Activated T-helper 17 cell treated with anti-CD3 and anti-CD28 coated beads, Interleukin-2, amount 50 U/mL, for 72 hours (primary cell): ENCODE results near the gene BOD1L1. TPM values are rescaled to one million over a fixed set of nuclear protein-coding genes. Genes with fewer than 3 reads are reported as not detected.

Source experiments
- ATAC-seq: fragments of 150-1000 bp; cut with Tn5 transposase; replicated peaks from 2 replicates; pipeline ENCODE4 v1.10.0; 2021; ENCODE audit warnings: mild to moderate bottlenecking, moderate library complexity
- H3K27ac Mint-ChIP-seq: one replicate; pipeline ENCODE4 v1.8.0; 2022; ENCODE audit warnings: mixed read lengths
- H3K27me3 Mint-ChIP-seq: one replicate; pipeline ENCODE4 v1.8.0; 2022; ENCODE audit warnings: mixed read lengths
- H3K36me3 Mint-ChIP-seq: one replicate; pipeline ENCODE4 v1.8.0; 2022; ENCODE audit warnings: low read depth, mild to moderate bottlenecking, mixed read lengths
- H3K4me1 Mint-ChIP-seq: one replicate; pipeline ENCODE4 v1.8.0; 2022; ENCODE audit warnings: mixed read lengths
- H3K4me3 Mint-ChIP-seq: one replicate; pipeline ENCODE4 v1.8.0; 2022; ENCODE audit warnings: mild to moderate bottlenecking, mixed read lengths
- H3K9me3 Mint-ChIP-seq: one replicate; pipeline ENCODE4 v1.8.0; 2022; ENCODE audit warnings: mixed read lengths
- total RNA-seq, 2 donors: library from RNA; stranded (reverse); gene quantifications; one replicate each; pipeline ENCODE4 v1.2.3, GENCODE V29; 2022

The BOD1L1 gene
- 10 to 100 TPM; 34.6 to 40.9 TPM for total RNA-seq

DNA sequence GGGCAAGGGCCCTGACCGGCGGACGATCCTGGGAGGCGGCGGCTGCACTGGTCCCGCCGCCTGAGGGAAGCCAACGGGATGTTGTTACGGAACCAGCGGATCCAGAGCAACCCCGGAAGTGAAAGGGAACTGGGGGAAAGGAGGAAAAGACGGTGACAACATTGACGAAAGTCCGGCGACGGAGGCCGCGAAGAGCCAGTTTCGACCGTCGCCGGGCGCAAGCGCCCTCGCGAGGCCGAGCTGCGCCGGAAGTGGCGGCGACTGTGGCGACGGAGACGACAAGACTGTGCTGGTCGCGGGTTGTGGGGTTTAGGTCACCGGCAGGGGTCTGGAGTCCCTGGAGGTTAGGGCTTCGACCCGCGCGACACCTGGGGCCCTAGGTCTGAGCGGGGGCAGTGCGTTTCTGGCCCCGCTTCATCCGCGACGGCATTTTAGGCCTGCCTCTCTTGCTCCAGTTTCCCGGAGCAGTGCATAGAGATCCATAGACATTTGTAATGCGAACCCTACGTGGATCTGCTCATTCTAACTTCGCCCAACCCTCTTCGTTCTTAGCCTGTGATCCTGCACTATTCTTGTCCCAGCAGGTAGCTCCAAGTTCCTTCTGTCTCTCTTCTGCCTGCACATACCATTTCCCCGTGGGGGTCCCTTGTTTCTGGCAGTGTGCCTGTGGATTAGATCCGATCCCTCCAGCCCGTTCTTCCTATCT is at the start of gene BOD1L1:
BOD1L1 (minus strand) TSS at position 120 of the 706 bp plus-strand sequence. CDS start 138 bp downstream, outside the sequence.
- peaks cover 26% of the 10 kb centered on the region for H3K36me3 Mint-ChIP-seq
- peak within 1 kb of the TSS; percentile 97 for H3K27ac Mint-ChIP-seq
- H3K4me1 Mint-ChIP-seq, result peaks cover 29% of the 10 kb centered on the region
- peak; percentile 90 for ATAC-seq
- no peaks in the 10 kb centered on the region for H3K9me3 Mint-ChIP-seq
- H3K4me3 Mint-ChIP-seq, result peak within 1 kb of the TSS; percentile 91
- no peaks in the 10 kb centered on the region for H3K27me3 Mint-ChIP-seq

DNA sequence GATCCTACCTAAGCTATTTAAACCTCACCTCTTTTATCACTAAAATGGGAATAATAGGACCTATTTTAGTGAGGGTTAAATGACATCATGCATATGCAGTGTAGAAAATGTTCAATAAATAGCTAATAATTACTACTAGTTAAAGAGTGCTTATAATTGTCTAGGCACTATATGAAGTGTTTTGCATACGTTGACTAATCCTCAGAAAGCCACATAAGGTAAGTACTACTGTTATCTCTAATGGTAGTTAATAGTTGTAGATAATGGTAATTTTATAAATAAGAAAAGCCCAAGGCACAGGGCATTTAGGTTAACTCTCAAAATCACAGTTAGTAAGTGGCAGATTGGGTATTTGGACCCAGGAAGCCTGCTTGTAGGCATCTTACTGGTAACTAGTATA is 47.4 kb upstream of the BOD1L1 start:
- Mint-ChIP-seq H3K4me3 (no peak overlapping the region), H3K27me3 (peaks cover 18% of the 10 kb centered on the region), H3K27ac (no peak overlapping the region), H3K36me3 (no peaks in the 10 kb centered on the region), H3K4me1 (no peaks in the 10 kb centered on the region), H3K9me3 (peaks cover 18% of the 10 kb centered on the region)
- no peak for ATAC-seq

DNA sequence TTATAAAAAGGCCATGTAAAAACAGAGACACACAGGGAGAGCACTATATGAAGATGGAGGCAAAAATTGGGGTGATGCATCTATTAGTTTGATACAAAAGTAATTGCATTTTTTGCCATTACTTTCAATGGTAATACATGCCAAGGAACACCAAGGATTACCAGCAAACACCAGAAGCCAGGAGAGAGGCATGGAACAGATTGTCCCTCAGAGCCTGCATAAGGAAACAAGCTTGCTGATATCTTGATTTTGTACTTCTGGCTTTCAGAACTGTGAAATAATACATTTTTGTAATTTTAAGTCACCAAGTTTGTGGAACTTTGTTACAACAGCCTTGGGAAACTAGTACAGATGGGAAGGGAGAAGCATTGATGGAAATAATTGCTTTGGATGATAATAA is 45.6 kb upstream of the BOD1L1 start:
- H3K4me3 Mint-ChIP-seq, result no peak overlapping the region
- H3K27ac Mint-ChIP-seq, result no peak overlapping the region
- no peaks in the 10 kb centered on the region for H3K4me1 Mint-ChIP-seq
- no peak for ATAC-seq
- H3K9me3 Mint-ChIP-seq, result peaks cover 5% of the 10 kb centered on the region
- no peaks in the 10 kb centered on the region for H3K36me3 Mint-ChIP-seq
- peaks cover 22% of the 10 kb centered on the region for H3K27me3 Mint-ChIP-seq

DNA sequence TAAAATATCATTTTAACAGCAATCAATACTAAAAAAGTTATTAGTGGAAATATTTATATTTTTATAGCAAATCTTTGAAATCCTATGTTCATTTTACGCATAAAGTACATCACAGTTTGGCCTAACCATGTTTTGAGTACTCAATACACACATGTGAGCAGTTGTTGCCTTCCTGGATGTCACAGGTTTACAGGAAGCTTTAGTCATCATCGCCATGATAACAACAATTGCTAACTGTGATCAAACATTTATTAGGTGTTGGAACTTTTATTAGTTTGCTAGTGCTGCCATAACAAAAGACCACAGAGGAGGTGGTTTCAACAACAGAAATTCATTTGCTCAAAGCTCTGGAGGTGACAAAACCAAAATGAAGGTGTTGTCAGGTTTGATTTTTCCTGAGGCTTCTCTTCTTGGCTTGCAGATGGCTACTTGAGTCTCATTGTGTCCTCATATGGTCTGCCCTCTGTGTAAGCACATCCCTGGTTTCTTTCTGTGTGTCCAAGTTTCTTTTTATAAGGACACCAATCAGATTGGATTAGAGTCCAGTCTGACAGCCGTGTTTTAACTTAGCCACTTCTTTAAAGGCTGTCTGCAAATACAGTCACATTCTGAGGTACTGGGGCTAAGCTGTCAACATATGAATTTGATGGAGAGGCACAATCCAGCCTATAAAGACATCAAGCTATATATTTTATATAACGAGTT is 43.1 kb upstream of the BOD1L1 start:
- Mint-ChIP-seq H3K4me3 (no peak overlapping the region), H3K9me3 (no peaks in the 10 kb centered on the region), H3K27ac (no peak overlapping the region), H3K36me3 (no peaks in the 10 kb centered on the region), H3K4me1 (no peaks in the 10 kb centered on the region), H3K27me3 (peaks cover 28% of the 10 kb centered on the region)
- no peak for ATAC-seq

DNA sequence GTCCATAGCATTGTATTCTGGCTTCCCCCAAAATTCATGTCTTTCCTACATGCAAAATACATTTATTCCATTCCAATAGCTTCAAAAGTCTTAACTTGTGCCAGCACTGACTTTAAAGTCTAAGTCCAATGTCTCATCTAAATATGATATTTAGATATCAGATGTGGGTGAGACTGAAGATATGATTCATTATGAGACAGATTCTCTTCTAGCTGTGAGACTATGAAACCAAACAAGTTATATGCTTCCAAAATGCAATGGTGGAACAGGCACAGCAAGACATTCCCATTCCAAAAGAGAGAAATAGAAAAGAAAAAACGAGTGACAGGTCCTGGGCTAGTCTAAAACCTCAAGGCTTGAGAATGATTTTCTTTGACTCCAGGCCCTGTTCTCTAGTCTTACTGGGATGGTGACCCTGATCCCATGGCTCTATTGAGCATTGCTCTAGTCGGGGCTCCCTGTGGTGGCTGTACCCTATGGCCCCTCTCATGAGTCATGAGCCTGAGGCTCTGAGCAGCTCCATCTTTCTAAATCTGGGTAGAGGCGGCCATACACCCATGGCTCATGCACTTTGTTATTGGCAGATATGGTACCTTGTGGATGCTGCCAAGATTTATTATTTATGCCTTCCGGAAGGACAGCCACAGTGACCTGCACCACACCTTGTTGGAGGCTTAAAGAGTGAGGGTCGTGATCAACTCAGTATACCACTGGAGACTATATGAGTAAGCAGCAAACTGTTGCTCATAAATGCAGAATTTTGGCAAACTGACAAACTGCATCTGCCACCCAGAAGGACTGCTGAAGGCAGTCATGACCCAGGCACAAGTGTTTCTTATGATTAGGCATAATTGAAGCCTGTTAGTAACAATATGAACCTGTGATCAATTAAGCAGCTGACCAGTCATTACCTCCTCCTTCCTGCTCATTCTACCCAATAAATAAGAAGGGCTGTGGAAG is 38.5 kb upstream of the BOD1L1 start:
- Mint-ChIP-seq H3K36me3 (no peaks in the 10 kb centered on the region), H3K9me3 (no peaks in the 10 kb centered on the region), H3K4me3 (no peak overlapping the region), H3K27me3 (peaks cover 12% of the 10 kb centered on the region), H3K4me1 (no peaks in the 10 kb centered on the region), H3K27ac (no peak overlapping the region)
- ATAC-seq, result no peak

DNA sequence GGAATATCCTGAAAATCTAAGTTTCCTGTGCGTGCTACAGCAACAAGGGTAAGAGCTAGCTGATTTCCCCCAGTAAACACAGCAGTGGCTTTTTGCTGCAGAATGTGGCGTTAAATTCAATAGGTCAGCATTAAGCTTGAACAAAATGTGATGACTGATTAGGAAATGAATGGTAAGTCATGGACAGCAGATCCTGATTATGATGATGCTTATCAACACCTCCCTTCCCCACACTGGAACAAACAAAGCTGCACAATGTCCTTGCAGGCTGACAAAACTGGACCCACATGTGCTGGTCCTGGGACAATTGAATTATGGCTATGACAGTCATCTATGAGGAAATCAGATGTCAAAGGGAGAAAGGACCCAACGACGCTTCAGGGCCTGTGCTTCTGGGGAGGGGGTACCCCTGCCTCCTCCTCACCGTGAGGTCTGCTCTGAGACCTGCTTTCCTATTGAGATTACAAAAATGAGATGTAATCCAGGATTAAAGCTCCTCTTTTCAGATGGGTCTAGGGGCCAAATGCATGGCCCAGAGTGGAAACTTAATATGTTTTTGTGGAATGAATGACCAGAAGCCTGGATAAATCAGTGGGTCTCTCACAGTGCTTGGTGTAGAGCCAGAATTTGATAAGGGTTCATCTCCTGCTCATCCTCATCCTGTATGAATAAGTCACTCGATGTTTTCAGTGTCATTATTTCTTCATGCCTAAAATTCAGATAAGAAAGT is 32.0 kb upstream of the BOD1L1 start:
- no peaks in the 10 kb centered on the region for H3K36me3 Mint-ChIP-seq
- H3K4me3 Mint-ChIP-seq, result no peak overlapping the region
- no peak overlapping the region for H3K27ac Mint-ChIP-seq

DNA sequence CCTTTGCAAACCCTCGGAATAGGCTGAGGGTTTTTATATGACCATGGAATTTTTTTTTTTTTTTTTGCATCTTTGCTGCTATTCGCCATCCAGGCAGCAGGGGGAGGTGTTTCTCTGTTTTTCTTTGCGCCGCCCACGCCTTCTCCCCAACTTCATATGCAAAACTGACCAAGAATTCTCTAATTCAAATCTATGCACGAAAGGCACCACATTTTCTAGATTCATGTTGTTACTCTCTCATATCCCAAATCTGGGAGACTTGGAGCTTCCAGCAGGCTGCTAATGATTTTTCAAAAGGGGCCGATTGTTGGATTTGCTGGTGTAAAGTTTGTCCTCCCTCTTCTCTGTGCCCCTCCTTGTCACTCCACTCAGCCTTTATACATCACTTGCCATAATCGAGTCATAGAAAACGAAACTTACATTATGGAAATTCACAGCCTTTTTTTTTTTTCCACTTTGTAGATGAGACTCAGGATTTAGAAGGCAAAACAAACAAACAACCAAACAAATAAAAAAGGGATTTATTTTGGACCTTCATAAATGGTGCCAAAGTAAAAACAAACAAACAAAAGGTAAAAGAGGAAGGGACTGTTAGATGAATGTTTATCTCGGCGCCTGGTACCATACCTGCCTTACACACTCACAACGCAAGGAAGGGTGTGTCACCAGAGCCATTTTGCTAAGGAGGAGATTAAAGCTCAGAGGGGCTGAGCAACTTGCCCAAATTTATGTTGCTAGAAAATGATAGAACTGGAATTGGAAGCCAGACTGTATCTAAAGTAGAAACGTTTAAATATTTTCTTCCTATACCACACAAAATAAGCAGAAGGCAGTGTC is 29.3 kb upstream of the BOD1L1 start:
- peaks cover 6% of the 10 kb centered on the region for H3K4me1 Mint-ChIP-seq
- H3K4me3 Mint-ChIP-seq, result peak overlapping the region; percentile 67
- peak; percentile 68 for ATAC-seq
- H3K9me3 Mint-ChIP-seq, result no peaks in the 10 kb centered on the region
- H3K27me3 Mint-ChIP-seq, result no peaks in the 10 kb centered on the region
- H3K27ac Mint-ChIP-seq, result peak overlapping the region; percentile 47
- no peaks in the 10 kb centered on the region for H3K36me3 Mint-ChIP-seq

More for the DNA sequence above, 32.0 kb upstream of the BOD1L1 start:
- Mint-ChIP-seq H3K9me3 (no peaks in the 10 kb centered on the region), H3K27me3 (no peaks in the 10 kb centered on the region), H3K4me1 (peaks cover 6% of the 10 kb centered on the region)
- no peak for ATAC-seq

DNA sequence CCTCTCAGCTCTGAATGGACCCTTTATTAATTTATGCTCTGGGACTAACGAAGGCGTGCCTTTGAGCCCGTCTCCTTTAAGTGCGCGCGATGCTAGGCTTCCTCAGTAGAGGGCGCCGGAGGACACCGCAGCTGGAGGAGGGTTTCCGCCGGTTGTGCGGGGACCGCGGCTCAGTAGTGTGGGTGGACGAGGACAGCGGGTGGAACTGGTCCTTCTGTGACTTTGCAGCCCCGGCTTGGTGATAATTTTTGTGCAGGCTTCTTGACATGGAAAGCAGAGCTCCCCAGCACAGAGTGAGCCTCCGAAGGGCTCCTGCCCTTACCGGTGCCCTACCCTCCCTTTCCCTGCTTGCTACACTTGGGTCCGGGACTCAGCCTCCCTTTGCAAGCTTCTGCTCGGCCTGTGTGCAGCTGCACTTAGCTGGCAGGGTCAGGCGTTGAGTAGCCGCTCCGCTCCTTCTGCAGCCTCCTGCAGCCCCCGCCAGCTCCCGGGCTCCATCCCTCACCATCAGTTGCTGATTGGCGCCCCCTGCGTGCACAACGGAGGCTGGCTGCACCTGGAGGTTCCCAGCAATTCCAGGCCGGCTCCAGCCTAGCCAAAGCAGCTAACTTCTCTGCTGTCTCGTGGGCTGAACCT is 26.8 kb upstream of the BOD1L1 start:
- no peak overlapping the region for H3K27ac Mint-ChIP-seq
- peaks cover 2% of the 10 kb centered on the region for H3K27me3 Mint-ChIP-seq
- ATAC-seq, result peak; percentile 90
- H3K4me3 Mint-ChIP-seq, result peak overlapping the region; percentile 68
- H3K9me3 Mint-ChIP-seq, result no peaks in the 10 kb centered on the region
- peaks cover 6% of the 10 kb centered on the region for H3K4me1 Mint-ChIP-seq
- H3K36me3 Mint-ChIP-seq, result no peaks in the 10 kb centered on the region

DNA sequence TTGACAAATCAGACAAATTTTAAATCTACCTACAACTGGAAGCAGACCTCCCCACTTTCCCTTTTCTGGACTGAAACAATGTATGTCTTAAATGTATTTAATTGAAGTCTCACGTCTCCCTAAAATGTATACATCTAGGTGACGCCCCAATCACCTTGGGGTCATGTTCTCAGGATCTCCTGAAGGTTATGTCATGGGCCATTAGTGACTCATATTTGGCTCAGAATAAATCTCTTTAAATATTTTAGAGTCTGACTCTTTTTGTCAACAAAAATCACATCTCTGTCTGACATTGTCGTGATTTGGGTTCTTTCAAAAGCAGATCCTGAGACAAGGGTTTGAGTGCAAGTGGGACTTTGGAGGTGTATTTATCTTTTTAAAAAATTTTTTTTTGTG is 26.2 kb upstream of the BOD1L1 start:
- H3K36me3 Mint-ChIP-seq, result no peaks in the 10 kb centered on the region
- ATAC-seq, result no peak
- H3K4me1 Mint-ChIP-seq, result peaks cover 6% of the 10 kb centered on the region
- H3K4me3 Mint-ChIP-seq, result peak overlapping the region; percentile 68
- H3K9me3 Mint-ChIP-seq, result no peaks in the 10 kb centered on the region
- no peak overlapping the region for H3K27ac Mint-ChIP-seq
- peaks cover 8% of the 10 kb centered on the region for H3K27me3 Mint-ChIP-seq

DNA sequence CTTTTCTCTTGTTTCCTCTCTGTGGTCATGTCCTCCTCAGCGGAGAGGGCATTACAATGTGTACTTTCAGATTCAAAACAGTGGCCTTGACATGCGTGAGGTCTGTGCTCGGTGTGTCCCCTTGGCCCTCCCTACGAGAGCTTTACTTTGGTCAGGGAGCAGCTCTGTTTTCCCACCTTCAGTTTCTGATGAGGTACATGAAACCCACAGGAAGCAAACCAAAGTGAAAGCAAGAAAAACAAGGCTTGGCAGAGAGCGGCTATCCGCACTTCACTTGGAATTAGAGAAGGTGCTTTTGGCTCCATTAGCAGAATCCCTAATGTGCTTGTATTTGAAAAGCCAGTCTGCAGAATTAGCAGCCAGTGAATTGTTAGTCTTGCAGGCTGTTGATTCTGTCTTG is 19.5 kb upstream of the BOD1L1 start:
- Mint-ChIP-seq H3K9me3 (no peaks in the 10 kb centered on the region), H3K36me3 (no peaks in the 10 kb centered on the region), H3K27me3 (peaks cover 18% of the 10 kb centered on the region), H3K4me1 (no peaks in the 10 kb centered on the region), H3K27ac (no peak overlapping the region), H3K4me3 (peak overlapping the region; percentile 23)
- no peak for ATAC-seq

DNA sequence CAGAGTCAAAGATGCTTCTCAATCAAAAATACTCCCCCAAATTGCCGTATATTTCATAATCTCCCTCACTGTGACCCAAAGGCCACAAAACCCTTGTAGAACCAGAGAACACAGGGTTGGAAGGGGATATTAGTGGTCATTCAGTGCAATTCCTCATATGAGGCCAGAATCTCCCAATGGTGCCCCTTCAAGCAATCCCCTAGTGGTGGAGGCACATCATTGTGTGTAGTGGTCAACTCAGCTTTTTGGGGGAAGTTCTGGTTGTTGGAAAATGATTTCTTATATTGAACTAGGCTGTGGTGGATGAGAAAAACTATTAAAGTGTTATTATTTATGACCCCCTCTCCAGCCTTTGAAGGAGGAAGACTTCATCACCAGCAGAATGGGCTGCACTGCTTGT is 17.6 kb upstream of the BOD1L1 start:
- Mint-ChIP-seq H3K4me3 (no peak overlapping the region), H3K36me3 (no peaks in the 10 kb centered on the region), H3K9me3 (no peaks in the 10 kb centered on the region), H3K27ac (no peak overlapping the region), H3K4me1 (no peaks in the 10 kb centered on the region), H3K27me3 (peaks cover 28% of the 10 kb centered on the region)
- no peak for ATAC-seq

DNA sequence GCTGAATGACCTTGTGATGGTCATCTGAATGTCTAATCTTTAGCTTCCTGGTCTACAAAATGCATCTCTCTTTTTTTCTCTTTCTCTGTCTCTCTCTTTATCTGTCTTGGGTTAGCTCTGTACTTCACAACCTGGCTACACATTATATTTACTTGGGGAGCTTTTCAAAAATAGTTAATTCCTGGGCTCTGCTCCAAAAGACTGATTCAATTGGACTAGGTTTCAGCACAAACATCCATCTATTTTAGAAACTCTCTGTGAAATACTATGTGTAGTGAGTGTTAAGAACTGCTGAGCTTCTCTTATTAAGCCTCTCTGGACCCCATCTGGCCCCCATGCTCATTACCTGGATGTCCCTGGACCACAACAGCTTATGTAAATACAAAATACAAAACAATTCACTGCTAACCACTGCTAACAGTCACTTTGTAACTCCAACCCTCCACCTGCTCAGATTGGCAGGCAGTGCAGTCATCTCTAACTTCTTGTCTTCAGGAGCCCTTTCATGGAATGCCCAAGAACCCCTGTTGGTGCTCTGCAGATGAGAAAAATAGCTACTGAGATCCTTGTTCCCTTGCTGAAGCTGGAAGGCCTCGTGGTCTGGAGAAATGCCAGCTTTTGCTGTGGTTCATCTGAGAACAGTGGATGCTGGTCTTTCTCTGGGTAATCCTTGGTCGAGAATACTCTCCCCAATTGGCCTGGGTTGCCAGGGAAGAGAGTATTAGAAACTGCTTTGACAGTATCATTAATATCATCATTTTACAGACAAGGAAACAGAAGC is 14.8 kb upstream of the BOD1L1 start:
- H3K4me3 Mint-ChIP-seq, result no peak overlapping the region
- no peaks in the 10 kb centered on the region for H3K4me1 Mint-ChIP-seq
- H3K36me3 Mint-ChIP-seq, result no peaks in the 10 kb centered on the region
- peaks cover 35% of the 10 kb centered on the region for H3K27me3 Mint-ChIP-seq
- no peaks in the 10 kb centered on the region for H3K9me3 Mint-ChIP-seq
- H3K27ac Mint-ChIP-seq, result no peak overlapping the region
- no peak for ATAC-seq
